ENCODE data around the gene CELF2. TPM values are rescaled to one million over a fixed set of nuclear protein-coding genes. Genes with fewer than 3 reads are reported as not detected.

CELF2 gene
- total RNA-seq, 3 donors from 2014 or later (not counting 1 experiment from before 2014, with no cell fraction given), result 282 to 298 (median 295) TPM

- Histone ChIP-seq H3K9me3 (ENCODE audit: control insufficient read depth, insufficient read depth, low read length) (no peaks in the 10 kb centered on the region), H3K4me3 (ENCODE audit: low read length) (no peak overlapping the region), H3K4me1 (ENCODE audit: control insufficient read depth, insufficient read depth, low read length) (no peaks in the 10 kb centered on the region), H3K36me3 (ENCODE audit: control insufficient read depth, insufficient read depth, low read length) (no peaks in the 10 kb centered on the region), H3K27me3 (ENCODE audit: control insufficient read depth, insufficient read depth, low read length) (peaks cover 2% of the 10 kb centered on the region), H3K27ac (ENCODE audit: low read length) (no peak overlapping the region)
- intact Hi-C loops (cut with micrococcal nuclease), result no loop called here
- Mint-ChIP-seq H3K27me3 (ENCODE audit: low read depth in 2 of 2) (peaks cover 18 to 44% of the 10 kb centered on the region in 2 donors), H3K9me3 (no peaks in the 10 kb centered on the region), H3K27ac (no peak overlapping the region), H3K4me1 (no peaks in the 10 kb centered on the region), H3K4me3 (no peak overlapping the region), H3K36me3 (no peaks in the 10 kb centered on the region)
- DNase-seq (no peak), ATAC-seq (no peak)
- WGBS (ENCODE audit: insufficient coverage), result 88% methylated on average over 7 of the region's 7 CpGs
- no peak for TF ChIP-seq CTCF (IDR thresholded peaks at IDR 0.05)
Observed at GRCh38 chr10:11026773-11027172, 9.1 kb downstream of the CELF2 start.

GRCh38 chr10:11034762-11035161, 17.1 kb downstream of the CELF2 start:
- Mint-ChIP-seq H3K9me3 (no peaks in the 10 kb centered on the region), H3K4me3 (no peak overlapping the region), H3K4me1 (peaks cover 4 to 6% of the 10 kb centered on the region in 2 donors), H3K27me3 (ENCODE audit: low read depth in 2 of 2) (peaks cover 12 to 13% of the 10 kb centered on the region in 2 donors), H3K36me3 (no peaks in the 10 kb centered on the region), H3K27ac (no peak overlapping the region)
- TF ChIP-seq CTCF (IDR thresholded peaks at IDR 0.05), result no peak
- no peak for ATAC-seq
- no peaks in the 10 kb centered on the region for H3K36me3 ChIP-seq (ENCODE audit: control insufficient read depth, insufficient read depth, low read length)
- no peak overlapping the region for H3K4me3 ChIP-seq (ENCODE audit: low read length)
- no peaks in the 10 kb centered on the region for H3K9me3 ChIP-seq (ENCODE audit: control insufficient read depth, insufficient read depth, low read length)
- H3K4me1 ChIP-seq (ENCODE audit: control insufficient read depth, insufficient read depth, low read length), result no peaks in the 10 kb centered on the region
- no peaks in the 10 kb centered on the region for H3K27me3 ChIP-seq (ENCODE audit: control insufficient read depth, insufficient read depth, low read length)
- no peak overlapping the region for H3K27ac ChIP-seq (ENCODE audit: low read length)
- DNase-seq, result no peak
- WGBS (ENCODE audit: insufficient coverage), result 88% methylated on average over 6 of the region's 7 CpGs
- intact Hi-C loops (cut with micrococcal nuclease), result no loop called here

DNA sequence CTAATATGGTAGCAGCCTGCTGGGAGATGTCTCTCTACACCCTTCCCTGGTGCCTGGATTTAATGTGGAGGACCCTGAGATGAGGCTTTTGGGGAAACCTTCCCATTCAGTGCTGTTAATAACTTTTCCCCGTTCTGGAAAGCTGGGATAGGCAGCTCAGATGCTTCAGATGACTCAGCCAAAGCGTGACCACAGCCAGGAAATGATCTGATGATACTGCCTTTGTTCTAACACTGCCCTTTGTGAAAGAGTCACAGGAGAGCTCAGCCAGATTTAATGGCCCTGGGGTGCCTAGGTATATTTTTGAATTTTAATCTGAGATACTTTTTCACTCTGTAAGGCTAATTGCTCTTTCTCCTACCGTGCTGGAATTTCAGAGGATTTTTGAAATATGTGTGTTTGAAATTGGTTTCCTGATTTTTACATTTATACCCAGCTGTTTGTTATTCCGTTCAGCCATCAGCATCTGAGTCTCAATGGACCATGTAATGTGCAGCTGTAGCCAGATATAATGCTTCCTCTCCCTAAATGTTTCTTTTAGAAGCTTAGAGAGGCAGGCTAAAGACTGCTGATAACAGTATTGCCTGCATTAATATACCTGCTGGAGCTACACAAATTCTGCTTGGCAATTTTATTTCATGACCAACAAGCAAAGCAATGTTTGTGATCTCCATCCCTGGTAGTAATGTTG, 17.8 kb downstream of the CELF2 start:
- H3K27ac Mint-ChIP-seq, result no peak overlapping the region
- intact Hi-C loops (cut with micrococcal nuclease), result no loop called here
- H3K36me3 Mint-ChIP-seq, result no peaks in the 10 kb centered on the region
- no peaks in the 10 kb centered on the region for H3K27me3 ChIP-seq (ENCODE audit: control insufficient read depth, insufficient read depth, low read length)
- H3K4me1 Mint-ChIP-seq, result peaks cover 4 to 6% of the 10 kb centered on the region in 2 donors
- H3K27me3 Mint-ChIP-seq (ENCODE audit: low read depth in 2 of 2), result peaks cover 8 to 13% of the 10 kb centered on the region in 2 donors
- no peak overlapping the region for H3K4me3 Mint-ChIP-seq
- no peak overlapping the region for H3K27ac ChIP-seq (ENCODE audit: low read length)
- 42% methylated on average over 4 of the region's 4 CpGs for WGBS (ENCODE audit: insufficient coverage)
- no peak overlapping the region for H3K4me3 ChIP-seq (ENCODE audit: low read length)
- no peaks in the 10 kb centered on the region for H3K9me3 Mint-ChIP-seq
- H3K36me3 ChIP-seq (ENCODE audit: control insufficient read depth, insufficient read depth, low read length), result no peaks in the 10 kb centered on the region
- DNase-seq (no peak), ATAC-seq (no peak)
- no peak for TF ChIP-seq CTCF (IDR thresholded peaks at IDR 0.05)
- H3K4me1 ChIP-seq (ENCODE audit: control insufficient read depth, insufficient read depth, low read length), result no peaks in the 10 kb centered on the region
- H3K9me3 ChIP-seq (ENCODE audit: control insufficient read depth, insufficient read depth, low read length), result no peaks in the 10 kb centered on the region
